ENCODE data around the gene SPANXN4. TPM values are rescaled to one million over a fixed set of nuclear protein-coding genes. Genes with fewer than 3 reads are reported as not detected.

SPANXN4 gene, protein sequence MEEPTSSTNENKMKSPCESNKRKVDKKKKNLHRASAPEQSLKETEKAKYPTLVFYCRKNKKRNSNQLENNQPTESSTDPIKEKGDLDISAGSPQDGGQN
- not detected for total RNA-seq

DNA sequence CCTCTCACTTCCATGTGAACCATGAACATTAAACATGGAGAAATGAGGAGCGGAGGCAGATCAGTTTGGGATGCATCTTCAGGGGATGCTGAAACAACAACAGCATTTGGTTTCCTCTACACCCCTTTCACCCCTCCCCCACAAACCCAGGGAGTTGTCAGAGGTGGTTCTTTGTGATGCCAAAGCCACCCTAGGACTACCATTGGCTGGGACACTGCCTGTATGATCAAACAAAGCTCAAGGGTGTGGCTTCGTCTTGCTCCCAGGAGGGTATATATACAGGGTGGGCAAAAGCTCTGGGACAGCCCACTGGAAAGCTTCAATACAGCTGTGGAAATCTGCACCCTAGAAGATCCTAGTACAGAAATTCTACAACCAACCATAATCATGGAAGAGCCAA, at the start of gene SPANXN4:
TSS of gene SPANXN4 (plus strand) at position 301 of the 400 bp plus-strand sequence. CDS start at position 388, 87 bp downstream.

